Testis (tissue), 3 donors: ENCODE measurements around the gene TLE6. TPM values are rescaled to one million over a fixed set of nuclear protein-coding genes. Genes with fewer than 3 reads are reported as not detected.

ENCODE experiments used
- DNase-seq: peaks from one replicate; pipeline ENCODE4 v3.0.0-alpha.2; 2019
- H3K27ac ChIP-seq, 2 donors: fragments of 200-600 bp; sonication (generic); one replicate each; pipeline ENCODE4 v1.5.1; 2019
- H3K27me3 ChIP-seq: fragments of 200-600 bp; sonication (generic); one replicate; pipeline ENCODE4 v1.5.1; 2019
- H3K36me3 ChIP-seq: fragments of 200-600 bp; sonication (generic); one replicate; pipeline ENCODE4 v1.5.1; 2017; ENCODE audit warnings: low read depth; ENCODE audit errors: missing control alignments
- H3K4me1 ChIP-seq: fragments of 200-600 bp; sonication (generic); one replicate; pipeline ENCODE4 v1.5.1; 2019
- H3K4me3 ChIP-seq, 2 donors: fragments of 200-600 bp; sonication (generic); one replicate each; pipeline ENCODE4 v1.5.1; 2017 to 2019
- H3K9me3 ChIP-seq: fragments of 200-600 bp; sonication (generic); one replicate; pipeline ENCODE4 v1.5.1; 2017
- CTCF ChIP-seq, 3 experiments: fragments of 450-650 bp in 2 of 3; fragments of 200-600 bp in 1 of 3; sonication (generic) in 1 of 3; IDR thresholded peaks; one replicate each; pipeline ENCODE4 v1.5.1; 2016 to 2019; ENCODE audit warnings: antibody characterized with exemption in 3 of 3, mild to moderate bottlenecking in 2 of 3, moderate library complexity in 1 of 3
- POLR2A ChIP-seq: fragments of 450-650 bp; IDR thresholded peaks from one replicate; pipeline ENCODE4 v1.6.1; 2017; ENCODE audit warnings: antibody characterized with exemption, mild to moderate bottlenecking, moderate library complexity
- WGBS, 2 donors: methylation state at CpG; one replicate each; pipeline ENCODE4 v1.1.5; 2018; 5-methylcytosine and 5-hydroxymethylcytosine counted together
- intact Hi-C: fragments of 100-400 bp; cut with DNase I; formaldehyde crosslinking; loops from one replicate; pipeline ENCODE4 v1.15.1; 2023; ENCODE audit warnings: low total_unique reads
- polyA plus RNA-seq: library from polyadenylated mRNA; stranded (reverse); fragments of 350-450 nt; fragmentation: Illumina TruSeq; extraction: RNeasy Lipid Tissue Mini Kit (QIAGEN cat#74804); gene quantifications from one replicate; pipeline ENCODE4 v1.2.3, GENCODE V29; 2014; ENCODE audit warnings: low read depth, low replicate concordance; ENCODE audit not compliant: insufficient read depth
- total RNA-seq, 2 donors: library from RNA; depleted of rRNA; stranded (reverse); fragments of >200 nt; gene quantifications; one replicate each; pipeline ENCODE4 v1.2.3, GENCODE V29; 2016

The TLE6 gene
- total and polyA plus RNA-seq, 3 donors from 2014 or later: 8.1 to 12.5 (median 9.1) TPM

- TF ChIP-seq POLR2A: no peak
- TF ChIP-seq CTCF (IDR thresholded peaks at IDR 0.05): no peak
- Histone ChIP-seq H3K4me3 (no peak overlapping the region), H3K36me3 (no peaks in the 10 kb centered on the region), H3K9me3 (no peaks in the 10 kb centered on the region), H3K27me3 (no peaks in the 10 kb centered on the region), H3K27ac (peak overlapping the region in 1 of 2 donors; percentile 96), H3K4me1 (peaks cover 23% of the 10 kb centered on the region)
- intact Hi-C loops: loop anchor here (10.0 kb wide), 1 partner anchor 59 kb away; the partner anchor contains the start of gene TLE6
- WGBS, 2 donors: 77 to 89% methylated on average over 11 of the region's 11 CpGs
- no peak for DNase-seq
These were observed 56.4 kb downstream of the TLE6 start for GRCh38 chr19:3033595-3034405.

GRCh38 chr19:3034406-3034655, 57.0 kb downstream of the TLE6 start:
- DNase-seq: no peak
- H3K27me3 ChIP-seq: no peaks in the 10 kb centered on the region
- intact Hi-C loops: loop anchor here (10.0 kb wide), 1 partner anchor 60 kb away; the partner anchor contains the start of gene TLE6
- H3K27ac ChIP-seq: peak overlapping the region; percentile 80 to 96
- peaks cover 23% of the 10 kb centered on the region for H3K4me1 ChIP-seq
- no peak overlapping the region for H3K4me3 ChIP-seq
- no peaks in the 10 kb centered on the region for H3K9me3 ChIP-seq
- TF ChIP-seq POLR2A (no peak), CTCF (IDR thresholded peaks at IDR 0.05) (no peak)
- no peaks in the 10 kb centered on the region for H3K36me3 ChIP-seq

- 6 to 13% methylated on average over 28 of the region's 28 CpGs for WGBS, 2 donors
- intact Hi-C loops: loop anchor here (10.0 kb wide), 1 partner anchor 60 kb away; the partner anchor contains the start of gene TLE6
These were observed 57.5 kb downstream of the TLE6 start for GRCh38 chr19:3034656-3035541.

GRCh38 chr19:3035542-3036118, 58.3 kb downstream of the TLE6 start:
- Histone ChIP-seq H3K4me3 (peak overlapping the region; percentile 52 to 66), H3K27ac (peak overlapping the region; percentile 80 to 96), H3K4me1 (peaks cover 18% of the 10 kb centered on the region), H3K27me3 (no peaks in the 10 kb centered on the region), H3K9me3 (no peaks in the 10 kb centered on the region), H3K36me3 (no peaks in the 10 kb centered on the region)
- 0% methylated on average over 17 to 29 of the region's 29 CpGs for WGBS, 2 donors
- TF ChIP-seq CTCF (IDR thresholded peaks at IDR 0.05): peak in 2 of 3 experiments; percentile 19 to 24
- TF ChIP-seq POLR2A: no peak
- intact Hi-C loops: loop anchor here (10.0 kb wide), 1 partner anchor 61 kb away; the partner anchor contains the start of gene TLE6
- peak; percentile 99 for DNase-seq

More at GRCh38 chr19:3034656-3035541, 57.5 kb downstream of the TLE6 start:
- Histone ChIP-seq H3K4me3 (peak overlapping the region; percentile 52 to 66), H3K27me3 (no peaks in the 10 kb centered on the region), H3K27ac (peak overlapping the region; percentile 80 to 96), H3K4me1 (peaks cover 18% of the 10 kb centered on the region), H3K9me3 (no peaks in the 10 kb centered on the region), H3K36me3 (no peaks in the 10 kb centered on the region)
- TF ChIP-seq POLR2A: no peak
- no peak for TF ChIP-seq CTCF (IDR thresholded peaks at IDR 0.05)
- no peak for DNase-seq
